ENCODE measurements around the gene FPR3.

The FPR3 gene

DNA sequence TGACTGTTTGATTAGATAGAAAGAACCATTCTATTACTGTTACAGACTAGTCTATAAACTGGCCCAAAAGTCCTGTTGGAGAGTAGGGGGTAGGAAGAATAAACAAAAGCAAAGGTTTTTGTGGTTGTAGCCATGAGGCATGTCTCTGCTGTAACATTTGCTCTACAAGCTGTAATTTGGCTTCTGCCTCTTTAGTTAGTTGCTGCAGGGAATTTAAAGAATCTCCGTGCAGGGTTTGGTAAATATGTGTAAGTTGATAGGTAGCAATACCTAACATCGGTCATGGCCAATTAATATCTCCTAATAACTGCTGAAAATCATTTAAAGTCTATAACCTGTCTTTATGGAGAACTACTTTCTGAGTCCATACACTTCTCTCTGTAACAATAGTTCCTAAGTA, 13.0 kb downstream of the FPR3 start:
- no peak for DNase-seq

DNA sequence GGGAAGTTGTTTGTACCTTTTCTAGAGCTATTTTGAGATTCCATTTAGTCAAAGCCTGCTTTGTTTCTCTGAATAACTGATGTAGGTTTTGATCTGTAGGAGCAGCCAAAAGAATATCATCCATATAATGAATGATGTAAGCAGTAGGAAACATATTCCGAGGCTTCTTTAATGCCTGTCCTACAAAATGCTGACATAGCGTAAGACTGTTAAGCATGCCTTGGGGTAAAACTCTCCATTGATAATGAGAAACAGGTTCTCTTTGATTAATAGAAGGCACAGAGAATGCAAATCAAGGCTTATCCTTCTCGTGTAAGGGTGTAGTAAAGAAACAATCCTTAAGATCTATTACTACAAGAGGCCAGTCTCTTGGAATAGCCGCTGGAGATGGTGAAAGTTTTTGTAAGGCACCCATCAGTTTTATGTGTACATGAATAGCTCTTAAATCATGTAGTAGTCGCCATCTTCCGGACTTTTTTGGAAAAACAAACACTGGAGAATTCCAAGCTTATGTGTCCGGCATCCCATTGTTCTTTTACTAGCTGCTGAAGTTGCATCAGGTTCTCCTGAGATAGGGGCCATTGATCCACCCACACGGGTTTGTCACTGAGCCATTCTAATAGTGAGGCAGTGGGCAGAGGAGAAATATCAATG, 13.5 kb downstream of the FPR3 start:
- DNase-seq, result no peak

DNA sequence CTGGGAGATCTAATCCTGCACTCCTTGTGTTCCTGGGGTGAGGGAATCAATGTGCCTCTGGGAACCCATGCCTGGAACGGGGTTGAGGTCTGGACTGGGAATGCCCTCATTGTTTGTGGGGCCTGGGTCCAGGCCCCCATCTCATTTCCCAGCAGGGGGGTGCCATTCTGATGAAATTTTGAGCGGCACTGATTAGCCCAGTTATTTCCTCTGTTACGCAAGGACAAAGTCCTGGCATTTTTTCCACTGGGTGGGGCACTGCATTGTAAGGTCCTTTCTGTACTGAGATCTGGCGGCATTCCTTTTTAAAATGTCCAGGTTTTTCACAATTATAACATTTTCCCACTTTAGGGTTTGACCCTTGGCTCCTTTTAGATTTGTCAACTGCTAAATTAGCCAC, 14.8 kb downstream of the FPR3 start:
- DNase-seq, result no peak

DNA sequence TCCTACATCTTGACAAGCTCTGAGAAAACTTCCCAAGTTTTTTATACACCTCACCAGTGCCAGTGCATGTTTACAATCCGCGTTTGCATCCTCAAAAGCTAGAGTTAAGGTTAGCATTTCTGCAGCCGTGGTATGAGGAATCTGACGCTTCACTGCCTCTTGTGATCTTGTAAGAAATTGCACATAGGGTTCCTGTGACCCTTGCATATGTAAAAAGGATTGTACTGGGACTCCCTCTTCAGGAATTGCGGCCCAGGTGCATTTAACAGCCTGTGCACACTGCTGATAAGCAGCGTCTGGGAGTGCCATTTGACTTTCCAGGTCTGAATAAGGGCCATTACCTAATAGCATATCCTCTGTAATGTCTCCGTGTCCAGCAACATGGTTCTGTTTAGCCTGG, 15.3 kb downstream of the FPR3 start:
- no peak for DNase-seq

DNA sequence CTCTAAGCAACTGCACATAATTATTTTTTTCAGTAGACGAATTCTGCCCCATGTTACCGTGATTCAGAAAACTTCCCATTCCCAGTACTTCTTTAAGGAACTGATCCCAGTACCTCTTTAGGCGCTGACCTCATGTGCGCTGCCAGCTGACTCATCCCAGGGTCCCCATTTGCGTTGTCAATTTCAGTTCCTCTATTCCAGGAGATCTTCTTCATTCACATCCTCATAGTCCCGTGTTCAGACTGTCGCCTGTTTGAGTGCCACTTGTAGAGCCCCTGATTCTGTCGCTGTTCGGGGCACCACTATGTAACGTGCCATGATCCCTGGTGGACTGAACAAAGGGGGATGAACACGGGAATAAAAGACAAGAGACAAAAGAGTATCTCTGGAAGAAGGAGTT, 16.4 kb downstream of the FPR3 start:
- no peak for DNase-seq

DNA sequence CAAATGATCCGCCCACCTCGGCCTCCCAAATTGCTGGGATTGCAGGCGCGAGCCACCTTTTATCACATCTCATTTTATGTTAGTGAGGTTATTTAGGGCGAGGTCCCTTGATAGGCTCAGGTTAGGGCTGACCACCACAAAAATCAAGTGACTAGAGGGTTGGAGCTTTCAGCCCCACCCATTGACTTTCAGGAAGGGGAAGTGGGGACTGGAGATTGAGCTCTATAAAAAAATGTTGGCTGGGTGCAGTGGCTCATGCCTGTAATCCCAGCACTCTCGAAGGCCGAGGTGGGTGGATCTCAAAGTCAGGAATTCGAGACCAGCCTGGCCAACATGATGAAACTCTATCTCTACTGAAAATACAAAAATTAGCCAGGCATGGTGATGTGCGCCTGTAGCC, 20.1 kb downstream of the FPR3 start:
- DNase-seq, result no peak

DNA sequence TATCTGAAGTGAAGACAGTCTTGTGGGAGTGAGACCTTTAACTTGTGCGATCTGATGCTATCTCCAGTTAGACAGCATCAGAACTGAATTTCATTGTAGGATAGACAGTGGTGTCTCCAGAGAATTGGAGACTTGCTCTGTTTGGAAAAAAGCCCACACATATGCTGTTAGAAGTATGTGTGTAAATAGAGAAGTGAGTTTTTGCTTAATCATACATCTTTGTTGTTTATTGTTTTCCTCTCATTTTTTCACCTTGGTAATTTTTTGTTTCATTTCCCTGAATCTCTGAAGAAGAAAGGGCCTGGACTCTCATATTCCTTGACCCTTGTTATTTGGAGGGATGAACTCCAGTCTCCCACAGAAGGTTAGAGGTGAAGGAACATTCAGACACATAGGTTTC, 21.8 kb downstream of the FPR3 start:
- DNase-seq, result no peak

DNA sequence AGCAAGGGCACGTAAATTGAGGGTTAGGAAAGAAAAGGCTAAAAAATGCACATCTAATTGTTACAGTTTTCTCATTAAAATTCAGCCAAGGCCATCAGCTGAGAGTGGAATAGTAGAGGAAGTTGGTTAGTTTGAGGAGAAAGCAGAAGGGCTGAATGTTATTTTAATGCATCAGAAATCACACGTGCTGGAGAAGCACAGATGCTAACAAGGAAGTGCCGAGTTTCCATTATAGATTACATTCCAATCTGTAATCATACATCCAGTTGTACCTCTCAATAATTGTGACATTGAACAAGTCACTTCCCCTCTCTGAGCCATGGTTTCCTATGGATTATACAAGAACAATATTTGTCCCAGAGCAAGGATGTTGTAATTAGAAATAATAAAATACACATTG, 25.1 kb downstream of the FPR3 start:
- DNase-seq, result no peak

DNA sequence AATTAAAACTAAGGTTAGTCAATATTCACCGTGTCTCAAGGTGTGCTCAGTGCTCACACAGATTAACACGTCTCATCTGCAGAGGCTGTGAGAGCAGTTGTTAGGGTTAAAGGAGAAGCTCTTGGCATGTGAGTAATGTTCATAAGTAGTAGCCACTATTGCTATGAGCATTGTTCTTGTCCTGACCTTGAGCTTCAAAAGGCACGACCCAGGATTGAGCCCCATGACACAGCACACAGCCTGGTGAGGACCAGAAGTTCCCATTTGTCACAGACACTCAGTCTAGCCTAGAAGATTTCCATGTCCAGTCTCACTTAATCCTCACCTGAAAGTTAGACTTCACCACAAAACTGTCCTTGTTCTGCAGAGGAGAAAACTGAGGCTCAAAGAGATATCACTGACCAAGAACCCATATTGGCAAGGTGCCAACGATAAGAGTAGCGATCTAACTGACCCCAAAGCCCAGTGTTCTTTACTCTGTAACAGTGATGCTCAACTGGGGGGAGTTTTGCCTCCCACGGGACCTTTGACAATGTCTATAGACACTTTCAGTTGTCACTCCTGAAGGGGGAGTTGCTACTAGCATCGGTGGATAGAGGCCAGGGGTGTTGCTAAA, 26.0 kb downstream of the FPR3 start:
- no peak for DNase-seq

DNA sequence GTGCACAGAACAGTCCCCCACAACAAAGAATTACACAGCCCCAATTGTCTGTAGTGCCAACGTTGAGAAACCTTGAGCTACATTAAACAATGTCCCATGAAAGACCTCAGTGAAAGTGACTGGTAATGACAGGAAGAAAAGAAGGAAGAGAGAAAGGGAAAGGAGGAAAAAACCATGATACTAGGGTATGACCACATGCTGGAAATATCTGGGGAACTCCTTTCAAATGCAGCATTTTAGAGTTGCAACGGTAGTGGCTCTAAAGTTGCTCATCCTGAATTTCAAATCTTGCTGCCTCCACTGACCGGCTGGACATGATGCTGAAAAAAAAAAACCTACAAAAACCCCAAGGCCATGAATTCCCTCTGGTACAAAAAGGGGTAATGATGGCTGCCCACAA, 26.5 kb downstream of the FPR3 start:
- no peak for DNase-seq

DNA sequence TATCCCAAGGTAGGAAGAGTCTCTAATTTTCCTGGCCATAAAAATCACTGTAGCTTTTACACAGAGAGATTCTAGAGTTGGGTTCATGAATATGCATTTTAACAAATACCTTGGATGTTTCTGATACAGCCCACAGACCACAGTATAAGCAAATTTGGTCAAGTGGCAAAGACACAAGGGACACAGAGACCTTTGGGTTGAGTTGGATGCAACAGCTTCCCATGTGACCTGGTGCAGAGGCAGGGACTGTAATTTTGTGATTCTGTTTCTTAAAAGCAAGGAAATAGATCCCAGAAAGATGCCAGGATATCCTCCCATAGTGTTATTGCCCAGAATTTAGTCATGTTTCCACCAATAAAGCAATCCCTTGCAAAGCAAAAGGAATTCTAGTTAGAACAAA, 27.0 kb downstream of the FPR3 start:
- DNase-seq, result no peak

DNA sequence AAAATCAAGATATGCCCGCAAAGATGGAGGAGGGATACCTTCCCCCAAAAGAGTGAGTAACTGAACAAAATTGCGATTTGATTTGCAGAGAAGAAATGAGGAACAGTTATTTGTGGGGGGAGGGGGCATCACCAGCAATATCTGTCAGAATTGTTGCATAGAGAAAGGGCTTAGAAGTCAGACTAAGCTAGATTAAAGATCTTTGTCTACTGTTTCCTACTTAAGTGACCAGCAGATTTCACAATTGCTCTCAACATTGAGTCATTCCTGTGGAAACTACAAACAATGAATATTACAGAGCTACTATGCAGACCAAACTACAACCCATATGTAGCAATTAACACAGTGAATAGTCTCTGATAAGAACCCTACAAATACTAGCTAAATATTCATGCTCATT, 27.4 kb downstream of the FPR3 start:
- DNase-seq, result peak; percentile 63

DNA sequence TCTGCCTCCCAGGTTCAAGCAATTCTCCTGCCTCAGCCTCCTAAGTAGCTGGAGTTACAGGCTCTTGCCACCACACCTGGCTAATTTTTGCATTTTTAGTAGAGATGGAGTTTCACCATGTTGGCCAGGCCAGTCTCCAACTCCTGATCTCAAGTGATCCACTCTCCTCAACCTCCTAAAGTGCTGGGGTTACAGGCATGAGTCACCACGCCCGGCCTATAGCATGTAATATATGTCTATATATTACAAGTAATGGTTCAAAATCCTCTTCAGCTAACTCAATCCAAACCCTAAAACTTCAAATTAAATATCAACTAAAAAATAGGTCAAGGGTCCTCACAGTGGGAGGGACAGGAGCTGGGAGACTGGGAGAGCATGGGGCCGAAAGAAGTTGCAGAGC, 28.0 kb downstream of the FPR3 start:
- no peak for DNase-seq

DNA sequence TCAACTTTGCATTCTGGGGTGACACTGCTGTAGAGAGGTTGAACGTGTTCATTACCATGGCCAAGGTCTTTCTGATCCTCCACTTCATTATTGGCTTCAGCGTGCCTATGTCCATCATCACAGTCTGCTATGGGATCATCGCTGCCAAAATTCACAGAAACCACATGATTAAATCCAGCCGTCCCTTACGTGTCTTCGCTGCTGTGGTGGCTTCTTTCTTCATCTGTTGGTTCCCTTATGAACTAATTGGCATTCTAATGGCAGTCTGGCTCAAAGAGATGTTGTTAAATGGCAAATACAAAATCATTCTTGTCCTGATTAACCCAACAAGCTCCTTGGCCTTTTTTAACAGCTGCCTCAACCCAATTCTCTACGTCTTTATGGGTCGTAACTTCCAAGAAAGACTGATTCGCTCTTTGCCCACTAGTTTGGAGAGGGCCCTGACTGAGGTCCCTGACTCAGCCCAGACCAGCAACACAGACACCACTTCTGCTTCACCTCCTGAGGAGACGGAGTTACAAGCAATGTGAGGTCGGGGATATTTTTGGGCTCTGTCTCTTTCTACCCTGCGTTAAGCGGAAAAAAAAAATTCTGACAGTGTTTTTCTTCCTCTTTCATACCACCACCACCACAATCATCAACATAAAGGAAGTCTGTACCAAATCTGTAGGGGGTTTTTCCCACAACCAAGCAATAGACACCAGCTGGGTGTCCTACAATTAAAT, 29.5 kb downstream of the FPR3 start:
- DNase-seq, result no peak

DNA sequence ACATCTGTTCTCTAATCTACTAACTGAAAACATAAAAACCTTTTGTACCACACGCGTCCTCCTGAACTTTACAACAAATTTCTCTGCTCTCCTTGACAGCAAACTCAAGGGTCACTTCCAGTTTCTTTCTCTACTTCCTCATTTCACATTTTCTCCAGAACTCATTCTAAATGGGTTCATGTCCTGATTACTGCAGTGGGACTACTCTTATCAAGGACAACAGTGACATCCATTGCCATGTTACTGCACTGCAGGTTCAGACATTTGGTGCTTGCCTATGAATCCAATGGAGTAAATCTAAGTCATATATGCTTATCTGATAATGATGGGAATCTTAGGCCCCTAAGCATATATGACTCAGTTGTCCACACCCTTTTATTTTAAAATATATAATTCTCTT, 35.3 kb downstream of the FPR3 start:
- peak; percentile 43 for DNase-seq

DNA sequence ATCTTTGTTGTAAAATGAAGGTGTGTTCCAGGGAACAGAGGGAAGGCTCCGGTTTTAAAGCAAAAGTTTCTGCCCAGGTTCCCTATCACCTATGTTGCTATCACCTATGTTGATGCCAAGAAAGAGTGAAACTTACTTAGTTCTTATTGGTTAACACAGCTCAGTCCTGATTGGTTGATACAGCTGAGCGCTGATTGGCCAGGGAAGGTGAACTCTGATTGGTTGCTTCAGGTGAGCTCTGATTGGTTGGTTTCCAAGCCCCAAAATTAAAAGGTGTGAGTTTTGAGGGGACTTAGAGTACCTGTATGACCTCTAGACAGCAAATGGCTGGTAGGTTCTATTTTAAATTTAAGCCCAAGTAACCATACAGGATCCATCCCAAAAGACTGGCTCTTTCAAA, 42.2 kb downstream of the FPR3 start:
- DNase-seq, result no peak

DNA sequence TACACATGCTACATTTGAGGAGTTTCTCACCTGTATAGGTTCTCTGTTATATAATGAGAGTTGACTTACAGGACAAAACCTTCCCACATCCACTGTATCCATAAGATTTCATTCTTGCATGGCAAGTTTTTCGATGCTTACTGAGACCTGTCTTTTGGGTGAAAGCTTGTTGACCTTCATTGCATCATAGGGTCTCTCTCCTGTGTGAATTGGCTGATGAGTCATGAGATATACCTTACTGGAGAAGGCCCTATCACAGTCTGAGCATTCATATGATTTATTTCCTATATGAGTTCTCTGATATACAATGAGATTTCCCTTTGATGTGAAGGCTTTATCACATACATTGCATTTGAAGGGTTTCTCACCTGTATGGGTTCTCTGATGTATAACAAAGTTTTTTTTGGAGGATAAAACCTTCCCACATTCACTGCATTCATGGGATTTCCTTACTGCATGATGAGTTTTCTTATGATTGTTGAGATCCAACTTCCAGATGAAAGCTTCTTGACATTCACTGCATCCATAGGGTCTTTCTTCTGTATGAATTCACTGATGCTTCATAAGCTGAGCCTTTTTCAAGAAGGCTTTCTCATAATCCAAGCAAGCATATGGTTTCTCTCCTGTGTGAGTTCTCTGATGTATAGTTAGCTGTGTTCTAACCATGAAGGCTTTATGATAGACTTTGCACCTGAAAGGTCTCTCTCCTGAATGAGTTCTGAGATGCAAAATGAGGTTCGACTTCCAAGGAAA, 67.1 kb downstream of the FPR3 start:
- DNase-seq, result no peak

DNA sequence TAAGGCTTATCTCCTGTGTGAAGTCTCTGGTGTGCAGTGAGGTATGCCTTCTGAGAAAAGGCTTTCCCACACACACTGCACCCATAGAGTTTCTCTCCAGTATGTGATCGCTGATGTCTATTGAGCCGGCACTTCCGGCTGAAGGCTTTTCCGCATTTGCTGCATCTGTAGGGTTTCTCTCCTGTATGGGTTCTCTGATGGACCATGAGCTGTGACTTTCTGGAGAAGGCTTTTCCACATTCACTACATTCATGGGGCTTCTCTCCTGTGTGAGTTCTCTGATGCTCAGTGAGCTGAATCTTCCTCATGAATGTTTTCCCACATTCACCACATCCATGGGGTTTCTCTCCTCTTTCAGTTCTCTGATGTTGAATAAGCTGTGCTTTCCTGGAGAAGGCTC, 78.1 kb downstream of the FPR3 start:
- DNase-seq, result no peak

All from GF-D8 (cell line).